KMS-11 (cell line): Measurements from ENCODE around the gene ACLY.
A peak's percentile ranks its signal among the peaks of the same experiment; 100 is the strongest.

Source experiments
- H2AFZ ChIP-seq: fragments of 200-600 bp; sonication (generic); 2 replicates; pipeline ENCODE4 v1.6.1; 2016; ENCODE audit warnings: antibody characterized with exemption, mixed run types, low read depth
- H3K27ac ChIP-seq: fragments of 200-600 bp; sonication (generic); 2 replicates; pipeline ENCODE4 v1.6.1; 2016; ENCODE audit warnings: mild to moderate bottlenecking, mixed run types
- H3K27me3 ChIP-seq: fragments of 200-600 bp; sonication (generic); 2 replicates; pipeline ENCODE4 v1.6.1; 2017; ENCODE audit warnings: mild to moderate bottlenecking, low read depth, mixed run types, moderate library complexity; ENCODE audit not compliant: insufficient read depth
- H3K36me3 ChIP-seq: fragments of 200-600 bp; sonication (generic); 2 replicates; pipeline ENCODE4 v1.6.1; 2017; ENCODE audit warnings: mild to moderate bottlenecking, mixed run types; ENCODE audit not compliant: insufficient read depth
- H3K4me1 ChIP-seq: fragments of 200-600 bp; sonication (generic); 2 replicates; pipeline ENCODE4 v1.6.1; 2016; ENCODE audit warnings: mild to moderate bottlenecking, low read depth, mixed run types; ENCODE audit not compliant: poor library complexity, severe bottlenecking
- H3K4me2 ChIP-seq: fragments of 200-600 bp; sonication (generic); 2 replicates; pipeline ENCODE4 v1.7.0; 2016; ENCODE audit warnings: mild to moderate bottlenecking, mixed run types
- H3K4me3 ChIP-seq: fragments of 200-600 bp; sonication (generic); IDR thresholded peaks from 2 replicates; pipeline ENCODE4 v1.6.1; 2017; ENCODE audit warnings: low read depth, low read length, mixed read lengths; ENCODE audit not compliant: insufficient read depth
- H3K79me2 ChIP-seq: fragments of 200-600 bp; sonication (generic); 2 replicates; pipeline ENCODE4 v1.6.1; 2016; ENCODE audit warnings: low read depth, mixed run types; ENCODE audit not compliant: insufficient read depth
- H3K9ac ChIP-seq: fragments of 200-600 bp; sonication (generic); 2 replicates; pipeline ENCODE4 v1.6.1; 2016; ENCODE audit warnings: mild to moderate bottlenecking, mixed run types
- H4K20me1 ChIP-seq: fragments of 200-600 bp; sonication (generic); 2 replicates; pipeline ENCODE4 v1.6.1; 2016; ENCODE audit warnings: mild to moderate bottlenecking, mixed run types; ENCODE audit not compliant: insufficient read depth
- TF ChIP-seq, protein P1 (sequence below): fragments of 200-600 bp; sonication (generic); conservative IDR thresholded peaks from 2 replicates; pipeline ENCODE4 v1.6.1; 2017; ENCODE audit warnings: low read depth, mild to moderate bottlenecking, antibody characterized with exemption, low read length, moderate library complexity, mixed read lengths

ACLY gene

GRCh38 chr17:41919165-41919817 is 540 bp upstream of the ACLY start:
- TF ChIP-seq, protein P1, sequence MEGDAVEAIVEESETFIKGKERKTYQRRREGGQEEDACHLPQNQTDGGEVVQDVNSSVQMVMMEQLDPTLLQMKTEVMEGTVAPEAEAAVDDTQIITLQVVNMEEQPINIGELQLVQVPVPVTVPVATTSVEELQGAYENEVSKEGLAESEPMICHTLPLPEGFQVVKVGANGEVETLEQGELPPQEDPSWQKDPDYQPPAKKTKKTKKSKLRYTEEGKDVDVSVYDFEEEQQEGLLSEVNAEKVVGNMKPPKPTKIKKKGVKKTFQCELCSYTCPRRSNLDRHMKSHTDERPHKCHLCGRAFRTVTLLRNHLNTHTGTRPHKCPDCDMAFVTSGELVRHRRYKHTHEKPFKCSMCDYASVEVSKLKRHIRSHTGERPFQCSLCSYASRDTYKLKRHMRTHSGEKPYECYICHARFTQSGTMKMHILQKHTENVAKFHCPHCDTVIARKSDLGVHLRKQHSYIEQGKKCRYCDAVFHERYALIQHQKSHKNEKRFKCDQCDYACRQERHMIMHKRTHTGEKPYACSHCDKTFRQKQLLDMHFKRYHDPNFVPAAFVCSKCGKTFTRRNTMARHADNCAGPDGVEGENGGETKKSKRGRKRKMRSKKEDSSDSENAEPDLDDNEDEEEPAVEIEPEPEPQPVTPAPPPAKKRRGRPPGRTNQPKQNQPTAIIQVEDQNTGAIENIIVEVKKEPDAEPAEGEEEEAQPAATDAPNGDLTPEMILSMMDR = no peak
- Histone ChIP-seq H3K9ac (no peak overlapping the region), H3K36me3 (no peaks in the 10 kb centered on the region), H3K4me2 (peak overlapping the region; percentile 64; the same call in 1 of the 2 replicates), H3K4me3 (no peak overlapping the region), H2AFZ (peak overlapping the region; percentile 79; the same call in 1 of the 2 replicates), H3K79me2 (peaks cover 46% of the 10 kb centered on the region), H4K20me1 (peaks cover 13% of the 10 kb centered on the region; the same call in 1 of the 2 replicates), H3K27ac (no peak overlapping the region), H3K4me1 (peaks cover 32% of the 10 kb centered on the region), H3K27me3 (no peaks in the 10 kb centered on the region)

DNA sequence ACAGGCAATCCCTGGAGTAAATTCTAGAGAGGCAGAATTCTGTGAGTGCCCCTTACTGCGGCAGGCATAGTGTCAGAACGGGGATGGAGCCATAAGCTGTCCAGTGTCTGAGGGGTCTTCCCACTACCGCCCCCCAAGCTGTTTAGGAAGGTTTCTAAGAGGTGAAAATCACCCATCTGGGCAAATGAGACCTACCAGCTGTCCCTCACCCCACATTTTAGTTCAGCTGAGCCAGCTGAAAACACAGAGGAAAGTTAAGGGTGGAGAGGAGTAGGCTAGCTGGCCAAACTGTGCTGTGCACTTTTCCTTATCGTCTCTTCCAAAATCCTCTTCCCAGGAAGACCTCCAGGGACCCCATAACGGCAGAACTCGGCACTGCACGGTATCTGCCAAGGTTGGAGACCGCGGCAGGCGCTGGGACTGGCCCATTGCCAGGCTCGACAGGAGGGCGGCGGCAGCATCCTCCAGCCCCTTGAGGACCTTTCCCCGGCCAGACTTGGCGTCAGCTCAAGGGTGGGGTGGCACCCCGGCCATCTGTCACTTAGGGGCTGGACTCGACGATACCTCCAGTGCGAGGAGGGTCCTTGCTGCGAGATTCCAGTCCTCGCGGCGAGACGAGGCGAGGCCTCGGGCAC is 955 bp downstream of the ACLY start:
- Histone ChIP-seq H3K79me2 (peaks cover 61% of the 10 kb centered on the region), H3K27ac (peak overlapping the region; percentile 69), H4K20me1 (peaks cover 13% of the 10 kb centered on the region; the same call in 1 of the 2 replicates), H3K9ac (peak overlapping the region; percentile 84), H3K36me3 (peaks cover 8% of the 10 kb centered on the region; the same call in 1 of the 2 replicates), H2AFZ (peak overlapping the region; percentile 73), H3K4me2 (peak overlapping the region; percentile 91), H3K27me3 (no peaks in the 10 kb centered on the region), H3K4me1 (peaks cover 32% of the 10 kb centered on the region), H3K4me3 (peak overlapping the region; percentile 69)
- TF ChIP-seq, protein P1 = no peak

- Histone ChIP-seq H3K79me2 (peaks cover 67% of the 10 kb centered on the region), H3K9ac (peak overlapping the region; percentile 84; the same call in 1 of the 2 replicates), H3K4me2 (peak overlapping the region; percentile 91), H3K27me3 (no peaks in the 10 kb centered on the region), H3K27ac (peak overlapping the region; percentile 6; the same call in 1 of the 2 replicates), H2AFZ (no peak overlapping the region), H3K4me3 (no peak overlapping the region), H3K36me3 (peaks cover 9% of the 10 kb centered on the region; the same call in 1 of the 2 replicates), H3K4me1 (peaks cover 32% of the 10 kb centered on the region), H4K20me1 (peaks cover 13% of the 10 kb centered on the region; the same call in 1 of the 2 replicates)
- TF ChIP-seq, protein P1 = no peak
Measured at GRCh38 chr17:41917192-41917591, 1.6 kb downstream of the ACLY start.

DNA sequence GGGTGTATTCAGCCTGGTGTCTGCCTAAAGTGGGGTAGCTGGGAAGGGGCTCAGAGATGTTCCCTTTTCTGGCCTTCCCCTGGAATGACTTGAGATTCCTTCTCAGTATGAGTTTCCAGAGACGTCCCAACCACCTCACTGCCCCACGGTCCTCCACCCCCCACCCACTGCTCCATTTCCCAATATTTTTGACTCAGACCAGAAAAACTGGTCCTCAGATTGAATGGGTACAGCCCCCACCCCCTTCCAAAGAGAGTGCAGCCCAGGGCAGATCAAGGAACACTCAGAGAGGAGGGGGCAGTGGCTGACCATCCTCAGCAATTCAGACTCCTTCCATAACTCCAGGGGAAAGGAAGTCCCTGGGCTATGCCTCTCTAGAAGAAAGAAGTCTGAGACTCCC is 3.2 kb downstream of the ACLY start:
- Histone ChIP-seq H3K79me2 (peaks cover 74% of the 10 kb centered on the region), H3K4me2 (no peak overlapping the region), H3K27me3 (no peaks in the 10 kb centered on the region), H3K27ac (no peak overlapping the region), H4K20me1 (peaks cover 13% of the 10 kb centered on the region; the same call in 1 of the 2 replicates), H3K4me3 (no peak overlapping the region), H3K9ac (no peak overlapping the region), H3K4me1 (peaks cover 32% of the 10 kb centered on the region), H3K36me3 (peaks cover 18% of the 10 kb centered on the region; the same call in 1 of the 2 replicates), H2AFZ (no peak overlapping the region)
- TF ChIP-seq, protein P1 = no peak
